Measurements from ENCODE around the gene IQGAP2. TPM values are rescaled to one million over a fixed set of nuclear protein-coding genes. Genes with fewer than 3 reads are reported as not detected.

IQGAP2 gene
- total RNA-seq, 1 experiment from 2014 or later = not detected

DNA sequence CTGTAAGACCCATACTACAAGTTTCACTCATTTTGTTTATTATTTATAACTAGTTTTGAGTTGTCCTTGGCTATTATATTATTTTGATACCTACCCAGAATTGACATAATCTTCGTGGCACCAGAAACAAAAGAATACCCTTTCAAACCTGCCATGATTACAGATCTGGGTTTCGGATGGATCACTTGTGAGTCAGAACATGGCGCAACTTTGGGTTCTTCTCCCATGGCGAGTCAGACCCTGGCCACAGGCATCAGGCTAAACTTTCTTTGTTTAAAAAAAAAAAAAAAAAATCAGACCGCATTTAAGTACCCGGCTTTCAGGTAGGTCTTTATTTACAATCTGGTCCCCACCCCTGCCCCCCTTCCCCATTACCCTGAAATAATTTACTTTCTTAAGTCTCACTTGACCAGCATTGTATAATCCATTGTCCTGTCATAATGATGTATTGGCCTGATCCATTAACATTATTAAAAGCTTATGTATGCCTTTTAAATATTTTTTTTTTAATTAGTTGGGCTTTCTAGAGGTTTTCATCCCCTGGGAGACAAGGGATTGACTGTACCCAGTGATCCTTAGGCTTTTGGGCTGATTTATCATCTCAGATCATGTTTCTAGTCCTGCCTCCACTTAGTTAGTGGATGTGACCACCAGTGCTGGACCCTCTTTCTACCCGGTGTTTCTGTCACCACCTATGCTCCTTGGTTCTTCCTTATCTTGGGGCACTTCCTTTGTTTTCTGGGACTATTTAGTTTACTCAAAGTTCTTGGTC lies 176.3 kb downstream of the IQGAP2 start:
- H4K20me1 ChIP-seq (ENCODE audit: insufficient read depth) = no peaks in the 10 kb centered on the region
- H3K36me3 ChIP-seq (ENCODE audit: low read depth) = no peaks in the 10 kb centered on the region
- DNase-seq = no peak
- H3K4me1 ChIP-seq (replicated peaks; ENCODE audit: insufficient read depth) = no peaks in the 10 kb centered on the region
- H3K9me3 ChIP-seq (ENCODE audit: insufficient read depth, low read depth) = no peaks in the 10 kb centered on the region
- ChIA-PET CTCF (no interaction called here), POLR2A (ENCODE audit: unreplicated experiment) (no interaction called here)
- no peak overlapping the region for H3K27ac ChIP-seq
- H3F3A ChIP-seq (ENCODE audit: insufficient read depth, low read depth) = no peaks in the 10 kb centered on the region
- no peaks in the 10 kb centered on the region for H3K9me2 ChIP-seq (ENCODE audit: insufficient read depth)
- H3K79me2 ChIP-seq (ENCODE audit: low read depth) = no peaks in the 10 kb centered on the region
- H3K27me3 ChIP-seq (ENCODE audit: insufficient read depth, low read depth) = no peaks in the 10 kb centered on the region
- H3K4me2 ChIP-seq = no peak overlapping the region
- H3K4me3 ChIP-seq = no peak overlapping the region
- no TSS peak for BruUV-seq (replicated peaks)
- no peak overlapping the region; the same call in 1 of the 2 replicates for H2AFZ ChIP-seq
- intact Hi-C loops (cut with micrococcal nuclease; ENCODE audit: unreplicated experiment) = no loop called here
- TF ChIP-seq EZH2 (IDR thresholded peaks at IDR 0.05; ENCODE audit: low read depth) = no peak
- TF ChIP-seq, protein P1, sequence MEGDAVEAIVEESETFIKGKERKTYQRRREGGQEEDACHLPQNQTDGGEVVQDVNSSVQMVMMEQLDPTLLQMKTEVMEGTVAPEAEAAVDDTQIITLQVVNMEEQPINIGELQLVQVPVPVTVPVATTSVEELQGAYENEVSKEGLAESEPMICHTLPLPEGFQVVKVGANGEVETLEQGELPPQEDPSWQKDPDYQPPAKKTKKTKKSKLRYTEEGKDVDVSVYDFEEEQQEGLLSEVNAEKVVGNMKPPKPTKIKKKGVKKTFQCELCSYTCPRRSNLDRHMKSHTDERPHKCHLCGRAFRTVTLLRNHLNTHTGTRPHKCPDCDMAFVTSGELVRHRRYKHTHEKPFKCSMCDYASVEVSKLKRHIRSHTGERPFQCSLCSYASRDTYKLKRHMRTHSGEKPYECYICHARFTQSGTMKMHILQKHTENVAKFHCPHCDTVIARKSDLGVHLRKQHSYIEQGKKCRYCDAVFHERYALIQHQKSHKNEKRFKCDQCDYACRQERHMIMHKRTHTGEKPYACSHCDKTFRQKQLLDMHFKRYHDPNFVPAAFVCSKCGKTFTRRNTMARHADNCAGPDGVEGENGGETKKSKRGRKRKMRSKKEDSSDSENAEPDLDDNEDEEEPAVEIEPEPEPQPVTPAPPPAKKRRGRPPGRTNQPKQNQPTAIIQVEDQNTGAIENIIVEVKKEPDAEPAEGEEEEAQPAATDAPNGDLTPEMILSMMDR (conservative IDR thresholded peaks at IDR 0.05) = no peak

DNA sequence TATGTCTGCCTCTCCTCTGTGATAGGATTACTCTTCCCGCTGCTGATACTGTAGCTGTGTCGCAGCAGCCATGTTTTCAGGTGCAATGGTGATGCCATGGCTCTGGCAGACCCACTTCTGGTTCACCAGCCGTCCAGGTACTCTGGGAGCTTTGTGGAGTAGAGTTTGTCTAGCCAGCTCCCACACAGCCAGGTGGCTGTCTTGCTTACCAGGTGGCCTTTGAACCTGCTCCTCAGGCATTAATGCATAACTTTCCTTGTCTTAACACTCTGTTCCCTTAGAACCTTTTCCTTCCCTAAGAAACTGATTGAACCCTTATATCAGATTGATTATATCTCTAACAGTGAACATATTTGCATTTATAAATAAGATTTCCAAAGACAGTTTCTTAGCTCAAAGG lies 177.9 kb downstream of the IQGAP2 start:
- intact Hi-C loops (cut with micrococcal nuclease; ENCODE audit: unreplicated experiment) = loop anchor here (5.0 kb wide), 1 partner anchor 244 kb away; no protein-coding TSS in a partner anchor
- no peak overlapping the region for H3K27ac ChIP-seq
- H3K9me3 ChIP-seq (ENCODE audit: insufficient read depth, low read depth) = no peaks in the 10 kb centered on the region
- H3K79me2 ChIP-seq (ENCODE audit: low read depth) = no peaks in the 10 kb centered on the region
- H3K4me3 ChIP-seq = no peak overlapping the region
- H3F3A ChIP-seq (ENCODE audit: insufficient read depth, low read depth) = no peaks in the 10 kb centered on the region
- TF ChIP-seq EZH2 (IDR thresholded peaks at IDR 0.05; ENCODE audit: low read depth) = no peak
- TF ChIP-seq, protein P1 (conservative IDR thresholded peaks at IDR 0.05) = no peak
- no peaks in the 10 kb centered on the region for H3K9me2 ChIP-seq (ENCODE audit: insufficient read depth)
- H4K20me1 ChIP-seq (ENCODE audit: insufficient read depth) = no peaks in the 10 kb centered on the region
- no peaks in the 10 kb centered on the region for H3K4me1 ChIP-seq (replicated peaks; ENCODE audit: insufficient read depth)
- H2AFZ ChIP-seq = no peak overlapping the region
- CTCF ChIA-PET = no interaction called here
- POLR2A ChIA-PET (ENCODE audit: unreplicated experiment) = no interaction called here
- DNase-seq = no peak
- no peaks in the 10 kb centered on the region for H3K27me3 ChIP-seq (ENCODE audit: insufficient read depth, low read depth)
- no TSS peak for BruUV-seq (replicated peaks)
- no peak overlapping the region for H3K4me2 ChIP-seq
- H3K36me3 ChIP-seq (ENCODE audit: low read depth) = no peaks in the 10 kb centered on the region

DNA sequence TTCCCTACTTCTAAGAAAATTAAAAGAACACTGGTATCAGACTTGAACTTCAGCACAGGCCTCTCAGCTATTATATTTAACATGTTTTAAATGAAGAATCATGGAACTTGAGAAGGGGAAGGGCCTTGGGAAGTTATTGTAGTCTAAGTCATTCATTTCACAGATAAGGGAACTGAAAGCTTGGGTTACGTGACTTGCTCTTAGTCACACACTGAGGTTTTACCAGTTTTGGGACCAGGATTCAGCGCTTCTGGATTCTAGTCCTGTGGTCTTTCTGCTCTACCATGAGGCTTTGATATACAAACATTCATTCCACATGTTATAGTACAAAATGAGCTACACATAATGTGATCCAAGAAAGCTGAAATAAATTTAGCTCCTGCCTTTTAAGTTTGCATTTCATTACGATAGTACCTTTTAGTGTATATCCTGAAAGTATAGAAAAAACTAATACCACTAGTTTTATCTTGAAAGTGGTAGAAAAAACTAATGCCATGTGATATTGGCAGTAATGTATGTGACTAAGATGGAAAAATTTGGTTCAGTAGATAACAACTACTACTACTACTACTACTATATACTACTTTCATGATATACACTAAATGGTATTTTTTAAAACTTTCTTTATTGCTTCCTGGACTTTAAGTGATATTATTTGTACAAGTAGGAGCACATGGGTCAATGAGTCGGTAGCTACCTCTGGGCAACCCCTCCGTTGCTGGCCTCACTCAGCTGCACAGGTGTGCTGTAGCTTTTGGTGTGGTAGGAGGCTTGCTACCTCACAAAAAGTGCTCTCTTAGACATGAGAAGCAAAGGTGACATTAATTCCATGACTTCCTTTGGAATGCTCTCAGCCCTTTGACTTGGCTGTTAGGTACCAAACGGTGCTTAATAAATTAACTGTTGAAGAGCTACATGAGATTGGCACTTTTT lies 179.4 kb downstream of the IQGAP2 start:
- H3K9me3 ChIP-seq (ENCODE audit: insufficient read depth, low read depth) = no peaks in the 10 kb centered on the region
- H4K20me1 ChIP-seq (ENCODE audit: insufficient read depth) = no peaks in the 10 kb centered on the region
- no peaks in the 10 kb centered on the region for H3K27me3 ChIP-seq (ENCODE audit: insufficient read depth, low read depth)
- no peaks in the 10 kb centered on the region for H3K79me2 ChIP-seq (ENCODE audit: low read depth)
- no peak for DNase-seq
- no peak overlapping the region for H3K27ac ChIP-seq
- no peaks in the 10 kb centered on the region for H3K9me2 ChIP-seq (ENCODE audit: insufficient read depth)
- CTCF ChIA-PET = interaction anchor here (0.5 to 1.3 kb wide), 6 partner anchors 22 to 1628 kb away, joined by 3 to 8 read pairs (median 4); no protein-coding TSS in a partner anchor
- no peak overlapping the region for H2AFZ ChIP-seq
- H3F3A ChIP-seq (ENCODE audit: insufficient read depth, low read depth) = no peaks in the 10 kb centered on the region
- intact Hi-C loops (cut with micrococcal nuclease; ENCODE audit: unreplicated experiment) = loop anchor here (5.0 kb wide), 1 partner anchor 245 kb away; no protein-coding TSS in a partner anchor
- H3K4me2 ChIP-seq = no peak overlapping the region
- BruUV-seq (replicated peaks) = no TSS peak
- no peak for TF ChIP-seq EZH2 (IDR thresholded peaks at IDR 0.05; ENCODE audit: low read depth)
- TF ChIP-seq, protein P1 (conservative IDR thresholded peaks at IDR 0.05) = no peak
- no peaks in the 10 kb centered on the region for H3K4me1 ChIP-seq (replicated peaks; ENCODE audit: insufficient read depth)
- POLR2A ChIA-PET (ENCODE audit: unreplicated experiment) = no interaction called here
- H3K4me3 ChIP-seq = no peak overlapping the region
- no peaks in the 10 kb centered on the region for H3K36me3 ChIP-seq (ENCODE audit: low read depth)
